Endodermal cell (in vitro differentiated cells): ENCODE data around the gene WNT7B. TPM values are rescaled to one million over a fixed set of nuclear protein-coding genes. Genes with fewer than 3 reads are reported as not detected.

Experiments used
- DNase-seq: peaks from one replicate; pipeline ENCODE4 v3.0.0-alpha.2; 2017
- H3K27ac ChIP-seq: 2 replicates; pipeline ENCODE4 v1.5.1; 2013; ENCODE audit warnings: mild to moderate bottlenecking, low read depth, low read length, moderate library complexity
- H3K27me3 ChIP-seq: 2 replicates; pipeline ENCODE4 v1.6.1; 2013; ENCODE audit warnings: mild to moderate bottlenecking, low read length, moderate library complexity; ENCODE audit not compliant: insufficient read depth, control insufficient read depth, poor library complexity, severe bottlenecking
- H3K36me3 ChIP-seq: 2 replicates; pipeline ENCODE4 v1.7.0; 2013; ENCODE audit warnings: mild to moderate bottlenecking, low read length, moderate library complexity; ENCODE audit not compliant: control insufficient read depth, insufficient read depth
- H3K4me1 ChIP-seq: one replicate; pipeline ENCODE4 v1.7.0; 2013; ENCODE audit warnings: low read length; ENCODE audit not compliant: control insufficient read depth, insufficient read depth
- H3K4me3 ChIP-seq: 2 replicates; pipeline ENCODE4 v1.5.1; 2013; ENCODE audit warnings: mild to moderate bottlenecking, low read length, moderate library complexity
- H3K9ac ChIP-seq: 2 replicates; pipeline ENCODE4 v1.6.1; 2013; ENCODE audit warnings: mild to moderate bottlenecking, low read length, moderate library complexity; ENCODE audit not compliant: poor library complexity, severe bottlenecking; ENCODE audit errors: extremely low read depth
- H3K9me3 ChIP-seq: 2 replicates; pipeline ENCODE4 v1.6.1; 2013; ENCODE audit warnings: mild to moderate bottlenecking, low read length, moderate library complexity; ENCODE audit not compliant: control insufficient read depth
- H3K27ac Mint-ChIP-seq: 2 replicates; pipeline ENCODE4 v1.8.0; 2020; ENCODE audit warnings: mixed read lengths
- H3K27me3 Mint-ChIP-seq: 2 replicates; pipeline ENCODE4 v1.8.0; 2021; ENCODE audit warnings: mild to moderate bottlenecking, mixed read lengths; ENCODE audit not compliant: insufficient read depth
- H3K36me3 Mint-ChIP-seq: 2 replicates; pipeline ENCODE4 v1.8.0; 2020; ENCODE audit warnings: low read depth, mixed read lengths
- H3K4me1 Mint-ChIP-seq: 2 replicates; pipeline ENCODE4 v1.8.0; 2020; ENCODE audit warnings: mixed read lengths
- H3K4me3 Mint-ChIP-seq: 2 replicates; pipeline ENCODE4 v1.8.0; 2020; ENCODE audit warnings: mild to moderate bottlenecking, moderate library complexity, mixed read lengths
- H3K9me3 Mint-ChIP-seq: 2 replicates; pipeline ENCODE4 v1.8.0; 2020; ENCODE audit warnings: mild to moderate bottlenecking, mixed read lengths
- CTCF ChIP-seq: fragments of 200-600 bp; sonication (generic); conservative IDR thresholded peaks from 2 replicates; pipeline ENCODE4 v1.5.0; 2021; ENCODE audit warnings: antibody characterized with exemption, mild to moderate bottlenecking
- WGBS, 2 experiments: methylation state at CpG; one replicate each; pipeline versions ENCODE4 v1.1.5 to v1.1.7; 2013; ENCODE audit warnings: missing lambda C conversion rate in 2 of 2, mixed read lengths in 1 of 2; ENCODE audit not compliant: insufficient coverage in 1 of 2, insufficient read length in 1 of 2; 5-methylcytosine and 5-hydroxymethylcytosine counted together
- total RNA-seq, 2 donors: library from RNA; stranded (reverse); fragmentation: NEBNext Ultra II Directional in 1 of 2; extraction: Animal tissue kit (Norgen Biotek cat#: 25700) in 1 of 2; gene quantifications; 2 replicates in 1 of 2; 3 replicates in 1 of 2; pipeline ENCODE4 v1.2.1, GENCODE V29; 2021

WNT7B gene
- total RNA-seq, 2 donors from 2014 or later, result not detected

- Mint-ChIP-seq H3K9me3 (no peaks in the 10 kb centered on the region), H3K4me1 (no peaks in the 10 kb centered on the region), H3K4me3 (no peak overlapping the region), H3K27ac (no peak overlapping the region), H3K27me3 (no peaks in the 10 kb centered on the region), H3K36me3 (no peaks in the 10 kb centered on the region)
- Histone ChIP-seq H3K9ac (no peak overlapping the region), H3K4me3 (no peak overlapping the region), H3K36me3 (no peaks in the 10 kb centered on the region), H3K4me1 (no peaks in the 10 kb centered on the region), H3K27ac (no peak overlapping the region), H3K27me3 (no peaks in the 10 kb centered on the region), H3K9me3 (no peaks in the 10 kb centered on the region)
- TF ChIP-seq CTCF, result no peak
- no peak for DNase-seq
- WGBS, 2 experiments, result 84 to 92% methylated on average over 8 to 12 of the region's 12 CpGs
Measured at GRCh38 chr22:45952553-45952952, 24.4 kb downstream of the WNT7B start.

GRCh38 chr22:45952151-45952550, 24.8 kb downstream of the WNT7B start:
- Mint-ChIP-seq H3K9me3 (no peaks in the 10 kb centered on the region), H3K4me3 (no peak overlapping the region), H3K27me3 (peaks cover 2% of the 10 kb centered on the region), H3K4me1 (no peaks in the 10 kb centered on the region), H3K27ac (no peak overlapping the region), H3K36me3 (no peaks in the 10 kb centered on the region)
- no peak overlapping the region for H3K27ac ChIP-seq
- TF ChIP-seq CTCF, result no peak
- DNase-seq, result no peak
- no peaks in the 10 kb centered on the region for H3K4me1 ChIP-seq
- no peaks in the 10 kb centered on the region for H3K27me3 ChIP-seq
- no peaks in the 10 kb centered on the region for H3K9me3 ChIP-seq
- no peaks in the 10 kb centered on the region for H3K36me3 ChIP-seq
- H3K9ac ChIP-seq, result no peak overlapping the region
- H3K4me3 ChIP-seq, result no peak overlapping the region
- WGBS, 2 experiments, result 88 to 93% methylated on average over 3 to 15 of the region's 15 CpGs

- H3K36me3 Mint-ChIP-seq, result no peaks in the 10 kb centered on the region
- no peak overlapping the region for H3K9ac ChIP-seq
- 93 to 95% methylated on average over 16 to 23 of the region's 23 CpGs for WGBS, 2 experiments
Measured at GRCh38 chr22:45949891-45950290, 27.1 kb downstream of the WNT7B start.

More at GRCh38 chr22:45949891-45950290, 27.1 kb downstream of the WNT7B start:
- Mint-ChIP-seq H3K4me1 (no peaks in the 10 kb centered on the region), H3K27me3 (peaks cover 2% of the 10 kb centered on the region), H3K27ac (no peak overlapping the region), H3K9me3 (no peaks in the 10 kb centered on the region), H3K4me3 (no peak overlapping the region)
- H3K9me3 ChIP-seq, result no peaks in the 10 kb centered on the region
- DNase-seq, result no peak
- H3K27ac ChIP-seq, result no peak overlapping the region
- no peaks in the 10 kb centered on the region for H3K36me3 ChIP-seq
- no peak for TF ChIP-seq CTCF
- no peaks in the 10 kb centered on the region for H3K27me3 ChIP-seq
- H3K4me3 ChIP-seq, result no peak overlapping the region
- H3K4me1 ChIP-seq, result no peaks in the 10 kb centered on the region
